Hippocampal formation (tissue), 2 donors: Measurements from ENCODE around the gene RGS1.

Experiments used
- DNase-seq, 2 donors: peaks; one replicate each; lab custom pipeline; 2025; lab: John Stamatoyannopoulos, UW

The RGS1 gene

DNA sequence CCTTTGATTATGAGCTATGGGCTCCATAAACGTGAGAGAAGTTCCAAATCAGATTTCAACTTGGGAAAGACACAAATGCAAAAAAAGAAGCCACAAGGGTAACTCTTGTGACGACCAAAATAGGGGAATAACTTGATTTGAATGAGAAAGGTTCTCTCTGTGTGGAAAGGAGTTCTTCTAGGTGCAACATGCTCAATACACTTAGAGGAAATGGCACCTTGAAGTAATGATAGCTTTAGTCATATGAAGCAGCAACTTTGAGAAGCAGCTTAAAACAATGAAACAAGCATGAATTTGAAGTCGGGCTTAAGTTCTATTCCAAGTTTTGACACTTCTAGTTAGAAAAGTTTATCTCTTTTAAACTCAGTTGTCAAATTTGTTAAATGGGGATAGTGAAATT lies 21.8 kb upstream of the RGS1 start:
- DNase-seq = no peak

DNA sequence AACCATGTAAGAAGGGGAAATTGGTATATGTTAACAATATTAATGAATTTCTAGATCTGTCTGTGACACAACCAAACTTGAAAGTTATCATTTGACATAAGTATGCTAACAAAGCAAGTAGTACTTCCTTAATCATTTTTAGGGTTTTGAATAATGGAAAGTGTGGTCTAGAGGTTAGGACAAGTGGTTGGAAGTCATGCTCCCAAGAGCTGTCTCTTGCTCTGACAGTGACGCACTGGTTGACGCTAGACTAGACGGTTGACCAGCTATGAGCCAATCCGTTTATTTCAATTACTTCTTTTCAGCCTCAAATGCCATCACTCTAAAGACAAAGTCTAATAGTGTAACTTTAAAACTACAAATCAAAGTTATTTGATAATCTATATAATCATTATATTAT lies 20.7 kb upstream of the RGS1 start:
- no peak for DNase-seq

DNA sequence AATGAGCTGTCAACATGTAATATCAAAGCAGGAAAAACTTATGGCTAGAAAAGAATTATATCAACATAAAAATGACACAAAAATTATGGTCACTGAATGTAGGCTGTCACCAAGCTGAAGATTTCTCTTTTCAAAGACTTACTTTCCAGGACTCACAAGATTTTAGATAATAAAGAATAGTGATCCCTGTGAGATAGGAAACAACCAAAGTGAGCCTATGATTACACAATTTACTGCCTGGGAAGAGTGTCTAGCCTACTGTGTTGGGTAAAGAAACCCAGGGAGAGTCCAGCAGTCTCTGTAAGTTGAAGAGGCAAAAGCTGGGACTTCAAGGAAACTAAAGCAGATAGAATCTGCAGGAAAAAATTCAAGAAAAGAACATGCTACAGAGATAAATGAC lies 20.2 kb upstream of the RGS1 start:
- DNase-seq = no peak

DNA sequence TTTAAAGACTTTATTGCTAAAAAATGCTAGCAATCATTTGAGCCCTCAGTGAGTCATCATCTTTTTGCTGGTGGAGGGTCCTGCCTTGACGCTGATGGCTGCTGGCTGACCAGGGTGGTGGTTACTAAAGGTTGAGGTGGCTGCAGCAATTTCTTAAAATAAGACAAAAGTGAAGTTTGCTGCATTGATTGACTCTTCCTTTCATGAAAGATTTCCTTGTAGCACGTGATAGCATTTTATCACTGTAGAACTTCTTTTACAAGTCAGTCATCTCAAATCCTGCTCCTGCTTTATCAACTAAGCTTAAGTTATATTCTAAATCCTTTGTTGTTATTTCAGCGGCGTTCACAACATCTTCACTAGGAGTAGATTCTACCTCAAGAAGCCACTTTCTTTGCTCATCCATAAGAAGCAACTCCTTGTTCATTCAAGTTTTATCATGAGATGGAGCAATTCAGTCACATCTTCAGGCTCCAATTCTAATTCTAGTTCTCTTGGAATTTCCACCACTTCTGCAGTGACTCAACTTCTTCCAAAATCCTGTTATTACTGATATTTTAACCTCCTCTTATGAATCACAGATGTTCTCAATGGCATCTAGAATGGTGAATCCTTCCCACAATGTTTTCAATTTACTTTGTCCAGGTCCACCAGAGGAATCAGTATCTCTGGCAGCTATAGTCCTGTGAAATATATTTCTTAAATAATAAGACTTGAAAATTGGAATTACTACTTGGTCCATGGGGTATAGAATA lies 17.6 kb upstream of the RGS1 start:
- DNase-seq = no peak

DNA sequence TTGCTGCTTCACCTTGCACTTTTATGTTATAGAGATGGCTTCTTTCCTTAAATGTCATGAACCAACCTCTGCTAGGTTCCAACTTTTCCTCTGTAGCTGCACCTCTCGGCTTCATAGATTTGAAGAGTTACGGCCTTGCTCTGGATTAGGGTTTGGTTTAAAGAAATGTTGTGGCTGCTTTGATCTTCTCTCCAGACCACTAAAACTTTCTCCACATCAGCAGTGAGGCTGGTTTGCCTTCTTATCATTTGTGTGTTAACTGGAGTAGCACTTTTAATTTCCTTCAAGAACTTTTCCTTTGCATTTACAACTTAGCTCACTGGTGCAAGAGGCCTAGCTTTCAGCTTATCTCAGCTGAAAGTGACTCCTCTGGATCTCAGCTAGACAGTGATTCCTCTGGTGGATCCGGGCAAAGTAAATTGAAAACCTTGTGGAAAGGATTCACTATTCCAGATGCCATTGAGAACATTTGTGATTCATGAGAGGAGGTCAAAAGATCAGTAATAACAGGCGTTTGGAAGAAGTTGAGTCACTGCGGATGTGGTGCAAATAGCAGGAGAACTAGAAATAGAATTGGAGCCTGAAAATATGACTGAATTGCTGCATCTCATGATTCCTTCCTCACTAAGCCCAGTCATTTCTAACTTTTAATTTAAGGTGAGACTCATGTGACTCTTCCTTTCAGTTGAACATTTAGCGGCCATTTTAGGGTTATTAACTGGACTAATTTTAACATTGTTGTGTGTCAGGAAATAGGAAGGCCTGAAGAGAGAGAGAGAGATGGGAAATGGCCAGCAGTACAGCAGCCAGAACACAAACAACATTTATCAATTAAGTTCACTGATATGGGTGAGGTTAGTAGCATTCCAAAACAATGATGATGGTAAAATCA lies 16.2 kb upstream of the RGS1 start:
- DNase-seq = no peak

DNA sequence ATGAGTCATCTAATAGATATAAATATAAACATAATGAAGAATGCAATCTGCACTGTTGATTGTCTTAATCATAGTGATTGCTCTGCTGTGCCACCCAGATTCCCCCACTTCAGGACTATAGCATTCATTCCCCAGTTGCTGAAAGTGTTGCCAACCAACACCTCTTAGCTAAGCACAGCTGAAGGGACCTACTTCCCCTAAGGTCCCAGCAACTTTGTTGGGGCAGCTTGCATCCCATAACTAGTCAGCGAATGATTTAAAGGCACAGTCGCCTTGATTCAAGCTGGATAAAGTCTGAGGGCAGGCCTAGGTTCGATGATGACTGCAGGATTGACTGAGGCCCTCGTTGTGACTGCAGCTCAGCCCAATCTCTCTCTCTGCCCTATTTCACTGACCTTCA lies 14.3 kb upstream of the RGS1 start:
- DNase-seq = no peak

DNA sequence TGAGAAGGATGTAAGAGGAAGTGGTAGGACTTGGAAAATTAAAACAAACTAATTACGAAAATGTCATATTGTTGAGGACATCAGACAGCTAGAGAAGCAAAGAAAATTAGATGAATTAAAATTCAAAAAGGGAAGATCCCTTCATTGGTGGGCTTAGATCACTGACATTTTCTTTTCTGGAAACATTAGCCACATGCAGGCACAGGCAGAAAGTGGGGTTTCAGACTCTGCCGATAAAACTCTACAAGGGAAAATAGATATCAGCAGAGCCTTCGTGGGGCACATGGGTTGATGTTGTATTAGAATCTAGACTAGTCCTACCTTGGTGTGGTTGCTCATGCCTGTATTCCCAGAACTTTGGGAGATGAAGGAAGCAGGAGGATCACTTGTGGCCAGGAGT lies 12.4 kb upstream of the RGS1 start:
- no peak for DNase-seq

DNA sequence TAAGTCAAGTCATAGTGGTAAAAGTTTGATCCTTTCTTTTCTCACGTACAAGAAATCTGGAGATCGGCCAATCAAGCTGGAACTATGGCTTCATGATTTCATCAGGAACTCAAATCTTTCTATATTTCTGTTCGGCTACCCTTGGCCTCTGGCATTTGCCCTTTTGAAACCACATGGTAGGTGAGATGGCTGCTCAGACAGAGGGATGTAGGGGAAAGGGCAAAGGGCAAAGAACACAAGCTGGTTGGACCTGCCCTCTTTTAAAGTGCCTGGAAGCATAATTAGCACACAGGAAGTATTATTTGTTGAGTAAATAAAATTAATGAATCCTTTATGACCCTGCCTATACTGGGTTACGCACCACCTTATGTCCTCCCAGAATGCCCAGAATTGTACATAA lies 11.5 kb upstream of the RGS1 start:
- DNase-seq = no peak

DNA sequence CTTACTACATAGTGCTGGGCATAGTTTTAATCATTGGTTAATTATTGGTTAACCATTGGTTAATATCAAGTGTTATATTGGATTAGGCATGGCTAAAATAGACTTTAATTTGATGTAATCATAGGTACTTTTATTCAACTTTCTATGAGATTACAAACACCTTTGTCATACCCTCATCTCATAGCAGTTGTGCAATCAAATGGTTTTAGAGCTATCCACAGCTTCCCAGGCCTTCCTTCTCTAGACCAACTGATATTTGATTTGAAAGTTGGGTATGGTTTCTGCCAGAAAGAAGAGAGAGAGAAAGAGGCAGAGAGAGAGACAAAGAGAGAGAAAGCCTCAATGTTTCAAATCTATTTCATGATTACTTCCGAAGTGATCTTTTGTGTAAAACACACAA lies 9.6 kb upstream of the RGS1 start:
- no peak for DNase-seq

DNA sequence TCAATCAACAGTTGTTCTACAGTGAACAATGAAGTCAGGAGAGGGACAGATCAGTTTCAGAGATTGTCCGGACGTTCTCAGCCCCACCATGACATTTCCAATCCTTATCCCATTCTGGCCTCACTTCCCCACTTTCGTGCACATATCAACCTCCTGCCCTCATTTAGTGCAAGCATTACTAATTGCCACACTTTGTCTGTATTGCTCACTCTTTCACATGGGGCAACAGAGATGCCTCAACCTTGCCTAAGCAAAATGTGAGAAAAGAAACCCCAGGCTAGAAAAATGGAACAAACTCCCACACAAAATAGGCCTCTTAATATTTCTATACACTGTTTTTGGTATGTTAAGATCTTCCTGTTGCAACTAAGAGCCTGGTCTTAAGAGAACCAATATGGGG lies 8.9 kb upstream of the RGS1 start:
- DNase-seq = no peak

DNA sequence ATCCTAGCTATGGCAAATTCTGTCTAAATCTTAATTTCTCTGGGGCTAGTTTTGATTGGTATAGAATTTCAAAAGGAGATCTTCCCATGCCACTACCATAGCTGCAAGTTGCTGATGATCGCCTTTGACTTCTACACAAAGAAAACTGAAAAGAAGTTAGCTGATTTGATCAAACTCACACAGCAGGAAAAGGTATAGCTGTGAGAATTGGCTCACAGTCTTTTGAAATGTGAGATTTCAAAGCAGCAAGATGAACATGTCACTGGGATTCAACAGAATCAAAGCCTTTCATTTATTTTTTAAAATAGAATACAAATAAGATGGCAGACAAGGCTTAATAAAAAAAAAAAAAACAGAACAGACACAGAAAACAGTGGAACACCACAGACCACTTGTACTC lies 7.5 kb upstream of the RGS1 start:
- DNase-seq = no peak

DNA sequence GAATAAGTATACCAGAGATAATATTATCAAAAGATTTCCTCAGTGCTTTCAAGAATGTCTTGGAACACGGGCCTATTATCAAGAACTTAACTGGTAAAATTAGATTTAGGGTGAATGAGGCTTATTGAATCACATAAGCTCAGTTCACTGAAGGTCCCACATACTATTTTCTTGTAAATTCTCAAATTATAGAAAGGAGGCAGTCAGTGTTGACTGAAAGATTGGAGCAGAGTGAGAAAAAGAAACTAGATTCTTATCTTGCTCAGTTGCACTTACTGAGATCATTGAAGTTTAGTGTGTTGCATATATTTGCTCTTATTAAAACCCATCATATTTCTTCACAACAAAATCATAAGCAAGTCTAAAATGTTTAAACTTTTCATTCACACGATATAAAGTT lies 3.9 kb upstream of the RGS1 start:
- DNase-seq = no peak

DNA sequence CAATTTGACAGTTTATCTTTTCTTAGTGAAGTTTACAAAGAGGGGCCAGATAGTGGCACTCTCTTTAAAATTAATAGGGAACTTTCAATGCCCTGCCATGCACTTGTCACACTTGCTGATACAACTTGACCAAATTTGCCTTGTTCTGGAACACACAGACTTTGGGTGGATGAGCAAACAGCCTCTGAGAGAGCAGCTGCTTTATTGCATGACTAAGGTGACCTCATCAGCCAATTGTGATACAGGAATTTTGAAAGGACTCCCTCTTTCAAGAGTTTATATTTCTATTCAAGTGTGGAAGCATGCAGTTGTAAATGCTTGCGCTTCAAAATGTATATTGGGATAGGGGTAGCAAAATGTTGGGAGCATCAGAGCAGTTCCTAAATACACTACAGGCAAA lies 2.1 kb upstream of the RGS1 start:
- no peak for DNase-seq

DNA sequence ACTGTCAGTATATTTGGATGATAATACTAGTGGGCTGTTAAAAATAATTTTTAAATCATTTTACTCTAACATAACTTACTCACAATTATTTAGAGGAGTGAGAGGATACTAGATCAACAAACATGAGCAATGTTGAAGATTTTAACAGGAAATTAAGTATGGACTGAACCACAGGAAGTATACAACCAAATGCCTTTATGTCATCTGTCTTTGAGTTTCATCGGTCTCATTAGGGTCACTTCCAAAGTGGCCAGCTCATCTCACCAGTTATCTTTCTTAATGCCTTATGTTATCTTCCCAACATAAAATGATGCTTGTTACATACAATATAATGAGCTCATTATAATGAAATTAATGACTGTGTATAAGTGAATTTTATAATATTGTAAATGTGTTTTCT lies 1.5 kb upstream of the RGS1 start:
- no peak for DNase-seq

DNA sequence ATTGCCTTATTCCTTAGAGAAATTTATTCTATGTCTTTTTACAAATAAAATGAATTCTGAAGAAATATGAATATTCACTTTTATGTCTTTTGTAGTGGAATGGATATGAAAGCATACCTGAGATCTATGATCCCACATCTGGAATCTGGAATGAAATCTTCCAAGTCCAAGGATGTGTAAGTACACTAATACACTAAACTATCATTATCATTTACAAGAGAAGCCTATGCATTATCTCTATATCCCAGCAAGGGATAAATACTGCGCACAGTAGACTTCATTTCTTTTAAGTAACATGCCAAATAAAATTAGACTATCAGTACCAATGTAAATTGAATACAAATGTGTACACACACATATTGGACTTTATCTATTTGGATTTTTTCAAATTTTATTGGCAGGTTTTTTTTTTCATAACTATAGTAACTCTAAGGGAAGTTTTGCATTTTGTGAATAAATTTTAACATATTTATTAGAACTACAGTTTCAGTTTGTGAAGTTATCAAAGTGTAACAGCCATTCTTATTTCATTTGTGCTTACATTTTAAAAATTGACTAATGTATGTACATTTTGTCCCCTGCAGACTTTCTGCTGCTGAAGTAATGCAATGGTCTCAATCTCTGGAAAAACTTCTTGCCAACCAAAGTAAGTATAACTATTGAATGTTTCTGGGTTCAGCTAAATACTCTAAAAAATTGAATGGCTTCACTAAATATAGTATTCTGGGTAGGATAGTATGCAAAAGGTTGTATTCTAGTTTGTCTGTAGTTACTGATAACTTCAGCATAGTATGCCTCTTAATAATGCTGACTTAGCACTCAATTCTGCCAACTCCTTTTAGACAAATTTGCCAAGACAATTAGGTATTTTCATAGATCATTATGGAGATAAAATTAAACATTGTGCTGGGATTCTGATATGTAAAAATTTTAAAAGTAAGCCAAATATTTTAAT lies 894 bp downstream of the RGS1 start:
- no peak for DNase-seq

DNA sequence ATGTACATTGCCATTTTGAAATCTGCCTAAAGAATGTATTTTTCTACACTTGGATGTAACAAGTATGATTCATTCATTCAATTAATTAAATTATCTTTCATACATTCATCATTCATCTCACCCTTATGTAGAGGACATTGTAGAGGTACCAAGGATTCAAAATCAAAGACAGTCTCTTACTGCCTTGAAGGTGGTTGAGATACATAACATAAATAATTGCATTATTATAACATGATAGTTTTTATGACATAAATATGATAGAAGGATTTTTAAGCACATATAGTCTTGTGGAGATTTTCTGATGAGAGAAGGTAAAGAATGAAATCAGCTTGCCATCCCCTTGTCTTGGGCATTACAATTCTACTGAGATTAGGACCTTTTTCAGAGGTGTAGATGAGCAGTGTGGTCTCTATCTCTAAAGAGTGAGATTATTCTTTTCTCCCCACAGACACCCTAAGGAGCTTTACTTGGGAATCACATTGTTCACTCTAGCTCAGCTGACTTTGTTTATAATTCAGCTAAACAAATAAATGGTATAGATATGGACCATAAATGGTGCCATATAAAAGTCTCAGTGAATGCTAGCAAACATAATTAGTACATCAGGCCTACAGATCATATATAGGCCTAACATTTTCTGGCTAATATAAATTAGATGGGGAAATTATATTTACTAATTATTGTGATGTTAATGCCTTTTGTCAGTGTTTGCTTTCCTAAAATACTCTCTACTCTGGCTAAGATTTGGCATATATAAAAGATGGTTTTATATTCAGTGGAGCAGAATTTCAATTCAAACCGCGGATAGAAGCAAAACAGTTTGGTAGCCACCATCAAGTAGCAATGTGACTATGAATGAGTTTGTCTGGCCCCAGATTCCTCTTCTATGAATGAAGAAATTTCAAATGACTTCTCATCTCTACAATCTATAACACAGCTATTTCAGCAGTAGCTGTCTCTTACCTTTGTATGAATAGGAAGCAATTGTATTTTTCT lies 1.9 kb downstream of the RGS1 start:
- DNase-seq = no peak

DNA sequence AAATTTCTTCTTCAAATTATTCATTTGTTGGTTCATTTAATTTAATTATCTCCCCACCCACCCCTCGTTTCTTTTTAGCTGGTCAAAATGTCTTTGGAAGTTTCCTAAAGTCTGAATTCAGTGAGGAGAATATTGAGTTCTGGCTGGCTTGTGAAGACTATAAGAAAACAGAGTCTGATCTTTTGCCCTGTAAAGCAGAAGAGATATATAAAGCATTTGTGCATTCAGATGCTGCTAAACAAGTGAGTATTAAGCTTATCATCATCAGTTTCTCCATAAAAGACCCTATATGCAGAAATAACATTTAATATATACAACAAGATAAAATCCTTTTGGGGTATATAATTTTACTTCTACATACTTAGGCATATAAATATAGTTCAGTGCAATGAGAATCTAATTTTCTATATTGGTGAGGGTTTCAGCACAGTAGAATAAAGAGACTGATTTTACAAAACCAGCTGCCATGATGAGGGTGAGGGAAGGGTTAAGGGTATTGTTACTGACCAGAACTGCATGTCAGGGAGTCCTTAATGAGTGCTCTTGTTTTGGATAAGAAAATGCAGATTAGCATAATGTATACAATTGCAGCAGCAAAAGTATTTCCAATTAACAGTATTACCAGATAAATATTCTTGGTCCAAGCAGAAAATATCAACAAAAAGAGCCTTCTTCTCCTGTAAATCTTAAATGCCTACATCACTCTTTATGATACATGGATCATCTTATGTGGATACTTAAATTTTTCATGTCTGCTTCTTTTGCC lies 2.8 kb downstream of the RGS1 start:
- DNase-seq = no peak

DNA sequence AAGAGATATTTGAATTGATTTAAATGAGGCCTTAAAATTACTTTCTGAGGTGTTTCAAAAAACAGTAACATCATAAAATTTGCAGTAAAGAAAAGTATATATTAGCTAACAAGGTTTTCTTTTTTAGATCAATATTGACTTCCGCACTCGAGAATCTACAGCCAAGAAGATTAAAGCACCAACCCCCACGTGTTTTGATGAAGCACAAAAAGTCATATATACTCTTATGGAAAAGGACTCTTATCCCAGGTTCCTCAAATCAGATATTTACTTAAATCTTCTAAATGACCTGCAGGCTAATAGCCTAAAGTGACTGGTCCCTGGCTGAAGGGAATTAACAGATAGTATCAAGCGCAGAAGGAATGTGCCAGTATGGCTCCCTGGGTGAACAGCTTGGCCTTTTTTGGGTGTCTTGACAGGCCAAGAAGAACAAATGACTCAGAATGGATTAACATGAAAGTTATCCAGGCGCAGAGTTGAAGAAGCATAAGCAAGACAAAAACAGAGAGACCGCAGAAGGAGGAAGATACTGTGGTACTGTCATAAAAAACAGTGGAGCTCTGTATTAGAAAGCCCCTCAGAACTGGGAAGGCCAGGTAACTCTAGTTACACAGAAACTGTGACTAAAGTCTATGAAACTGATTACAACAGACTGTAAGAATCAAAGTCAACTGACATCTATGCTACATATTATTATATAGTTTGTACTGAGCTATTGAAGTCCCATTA lies 3.6 kb downstream of the RGS1 start:
- DNase-seq = no peak

DNA sequence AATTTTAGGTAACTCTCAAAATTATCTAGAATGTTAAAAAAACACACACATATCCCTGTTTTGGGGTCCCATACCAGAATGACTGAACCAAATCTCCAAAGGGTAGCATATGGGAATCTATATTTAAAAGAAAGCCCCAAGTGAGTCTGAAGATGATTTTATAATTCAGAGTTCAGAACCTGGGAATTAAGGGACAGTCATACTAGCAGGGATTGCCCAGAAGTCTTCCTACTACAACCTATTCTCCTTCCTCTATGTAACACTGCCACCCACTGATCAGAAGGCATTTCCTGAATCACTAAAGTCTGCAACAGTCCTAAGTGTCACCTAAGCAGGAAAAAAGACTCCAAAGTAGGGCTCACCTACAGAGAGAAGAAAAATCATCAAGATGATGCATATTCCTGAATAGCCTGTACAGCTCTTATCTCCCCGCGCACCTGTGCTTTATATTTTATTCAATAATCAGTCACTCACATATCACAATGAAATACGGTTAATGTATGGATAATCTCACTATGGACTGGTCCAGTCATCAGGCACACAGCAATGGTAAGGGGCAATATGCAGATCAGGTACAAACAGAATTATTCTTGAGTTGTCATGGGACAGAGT lies 4.9 kb downstream of the RGS1 start:
- peak in 1 of 2 donors; percentile 29 for DNase-seq
